Measurements from ENCODE around the gene PSORS1C2. TPM values are rescaled to one million over a fixed set of nuclear protein-coding genes. Genes with fewer than 3 reads are reported as not detected.

Gene PSORS1C2
- total and polyA plus RNA-seq, 8 donors = 0.14 to 0.17 TPM; not detected in 6

DNA sequence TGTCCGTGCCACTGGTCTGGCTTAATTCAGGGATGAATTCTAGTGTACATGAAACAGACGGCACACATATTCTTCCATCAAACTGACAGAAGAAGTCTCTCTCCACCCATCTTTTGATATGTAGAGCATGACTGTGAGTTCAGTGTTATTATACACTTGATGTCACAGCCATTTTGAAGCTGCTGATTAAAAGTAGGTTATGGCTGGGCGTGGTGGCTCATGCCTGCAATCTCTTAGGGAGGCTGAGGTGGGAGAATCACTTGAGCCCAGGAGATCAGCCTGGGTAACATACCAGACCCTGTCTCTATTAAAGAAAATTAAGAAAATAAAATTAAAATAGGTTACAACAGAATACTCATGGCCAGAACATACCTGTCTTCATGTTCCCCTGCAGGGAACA is 47.2 kb downstream of the PSORS1C2 start:
- H3K4me1 ChIP-seq = peaks cover 3 to 25% of the 10 kb centered on the region in 2 donors

GRCh38 chr6:31090973-31091364 is 47.9 kb downstream of the PSORS1C2 start:
- TF ChIP-seq, protein P1, sequence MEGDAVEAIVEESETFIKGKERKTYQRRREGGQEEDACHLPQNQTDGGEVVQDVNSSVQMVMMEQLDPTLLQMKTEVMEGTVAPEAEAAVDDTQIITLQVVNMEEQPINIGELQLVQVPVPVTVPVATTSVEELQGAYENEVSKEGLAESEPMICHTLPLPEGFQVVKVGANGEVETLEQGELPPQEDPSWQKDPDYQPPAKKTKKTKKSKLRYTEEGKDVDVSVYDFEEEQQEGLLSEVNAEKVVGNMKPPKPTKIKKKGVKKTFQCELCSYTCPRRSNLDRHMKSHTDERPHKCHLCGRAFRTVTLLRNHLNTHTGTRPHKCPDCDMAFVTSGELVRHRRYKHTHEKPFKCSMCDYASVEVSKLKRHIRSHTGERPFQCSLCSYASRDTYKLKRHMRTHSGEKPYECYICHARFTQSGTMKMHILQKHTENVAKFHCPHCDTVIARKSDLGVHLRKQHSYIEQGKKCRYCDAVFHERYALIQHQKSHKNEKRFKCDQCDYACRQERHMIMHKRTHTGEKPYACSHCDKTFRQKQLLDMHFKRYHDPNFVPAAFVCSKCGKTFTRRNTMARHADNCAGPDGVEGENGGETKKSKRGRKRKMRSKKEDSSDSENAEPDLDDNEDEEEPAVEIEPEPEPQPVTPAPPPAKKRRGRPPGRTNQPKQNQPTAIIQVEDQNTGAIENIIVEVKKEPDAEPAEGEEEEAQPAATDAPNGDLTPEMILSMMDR (IDR thresholded peaks at IDR 0.05) = no peak
- H3K27me3 ChIP-seq = no peaks in the 10 kb centered on the region

More for the DNA sequence above, 47.2 kb downstream of the PSORS1C2 start:
- ATAC-seq (no peak), DNase-seq (no peak)
- intact Hi-C loops (cut with DNase I) = no loop called here
- TF ChIP-seq, protein P1 (IDR thresholded peaks at IDR 0.05) = no peak
- H3K4me3 ChIP-seq = no peak overlapping the region
- H3K9me3 ChIP-seq = no peaks in the 10 kb centered on the region
- H3K36me3 ChIP-seq = no peaks in the 10 kb centered on the region
- H3K27me3 ChIP-seq = no peaks in the 10 kb centered on the region
- H3K27ac ChIP-seq = no peak overlapping the region

GRCh38 chr6:31090275-31090972 is 48.4 kb downstream of the PSORS1C2 start:
- ATAC-seq = no peak
- Histone ChIP-seq H3K9me3 (no peaks in the 10 kb centered on the region), H3K4me3 (no peak overlapping the region), H3K27ac (no peak overlapping the region), H3K27me3 (no peaks in the 10 kb centered on the region), H3K36me3 (no peaks in the 10 kb centered on the region), H3K4me1 (peaks cover 3 to 27% of the 10 kb centered on the region in 2 donors)
- no peak for DNase-seq
- intact Hi-C loops (cut with DNase I) = no loop called here
- TF ChIP-seq, protein P1 (IDR thresholded peaks at IDR 0.05) = no peak

More at GRCh38 chr6:31090973-31091364, 47.9 kb downstream of the PSORS1C2 start:
- Histone ChIP-seq H3K27ac (no peak overlapping the region), H3K9me3 (no peaks in the 10 kb centered on the region), H3K36me3 (no peaks in the 10 kb centered on the region), H3K4me1 (peaks cover 3 to 27% of the 10 kb centered on the region in 2 donors), H3K4me3 (no peak overlapping the region)
- ATAC-seq (no peak), DNase-seq (no peak)
- intact Hi-C loops (cut with DNase I) = no loop called here

Other genes with a start within 250 kb of the PSORS1C2 start
- gene GTF2H4, start 230.9 kb downstream of the PSORS1C2 start, total RNA-seq = 10 to 100 TPM; 29.5 to 34.2 TPM
- gene GTF2H4, start 230.9 kb downstream of the PSORS1C2 start, polyA plus RNA-seq (ENCODE audit: insufficient read length in 6 of 6) = 10 to 100 TPM; 35.5 to 59.5 (median 53.0) TPM
- gene VARS2, start 224.8 kb downstream of the PSORS1C2 start, total RNA-seq = 10 to 100 TPM; 34.0 to 40.3 TPM
- gene VARS2, start 224.8 kb downstream of the PSORS1C2 start, polyA plus RNA-seq (ENCODE audit: insufficient read length in 6 of 6) = 10 to 100 TPM; 42.3 to 54.3 (median 46.9) TPM
- 100 to 1,000 TPM; 213 to 384 TPM for gene SFTA2, start 206.9 kb downstream of the PSORS1C2 start, total RNA-seq
- 10 to 100 TPM in 5 of 6 donors, 1 to 10 TPM in 1; 9.3 to 19.6 (median 15.5) TPM for gene SFTA2, start 206.9 kb downstream of the PSORS1C2 start, polyA plus RNA-seq (ENCODE audit: insufficient read length in 6 of 6)
- 1 to 10 TPM; 2.5 to 4.0 TPM for gene MUCL3, start 198.1 kb downstream of the PSORS1C2 start, total RNA-seq
- gene MUCL3, start 198.1 kb downstream of the PSORS1C2 start, polyA plus RNA-seq (ENCODE audit: insufficient read length in 6 of 6) = under 1 TPM; 0.07 to 0.21 (median 0.11) TPM
- gene MUC21, start 155.3 kb downstream of the PSORS1C2 start, total RNA-seq = 1 to 10 TPM; 8.5 to 9.5 TPM
- gene MUC21, start 155.3 kb downstream of the PSORS1C2 start, polyA plus RNA-seq (ENCODE audit: insufficient read length in 6 of 6) = under 1 TPM in 2 of 6 donors, not detected in 4; 0.04 to 0.05 TPM
- gene MUC22, start 128.6 kb downstream of the PSORS1C2 start, total RNA-seq = under 1 TPM in 1 of 2 donors, not detected in 1; 0.20 TPM
- gene MUC22, start 128.6 kb downstream of the PSORS1C2 start, polyA plus RNA-seq (ENCODE audit: insufficient read length in 6 of 6) = not detected
- gene C6orf15, start 26.5 kb downstream of the PSORS1C2 start, total RNA-seq = not detected
- gene C6orf15, start 26.5 kb downstream of the PSORS1C2 start, polyA plus RNA-seq (ENCODE audit: insufficient read length in 6 of 6) = not detected
- 10 to 100 TPM in 1 of 2 donors, 1 to 10 TPM in 1; 3.5 to 11.7 TPM for gene PSORS1C1, start 24.3 kb downstream of the PSORS1C2 start, total RNA-seq
- under 1 TPM; 0.09 to 0.70 (median 0.51) TPM for gene PSORS1C1, start 24.3 kb downstream of the PSORS1C2 start, polyA plus RNA-seq (ENCODE audit: insufficient read length in 6 of 6)
- gene CDSN, start 18.6 kb downstream of the PSORS1C2 start, total RNA-seq = under 1 TPM; 0.13 to 0.61 TPM
- gene CDSN, start 18.6 kb downstream of the PSORS1C2 start, polyA plus RNA-seq (ENCODE audit: insufficient read length in 6 of 6) = not detected
- 10 to 100 TPM; 18.9 to 22.1 TPM for gene CCHCR1, start 18.7 kb upstream of the PSORS1C2 start, total RNA-seq
- 10 to 100 TPM; 33.6 to 38.8 (median 35.9) TPM for gene CCHCR1, start 18.7 kb upstream of the PSORS1C2 start, polyA plus RNA-seq (ENCODE audit: insufficient read length in 6 of 6)
- 10 to 100 TPM; 16.7 to 18.0 TPM for gene TCF19, start 19.5 kb upstream of the PSORS1C2 start, total RNA-seq
- gene TCF19, start 19.5 kb upstream of the PSORS1C2 start, polyA plus RNA-seq (ENCODE audit: insufficient read length in 6 of 6) = 10 to 100 TPM; 15.8 to 26.4 (median 19.0) TPM
- 1 to 10 TPM; 1.9 TPM for gene POU5F1, start 31.6 kb upstream of the PSORS1C2 start, total RNA-seq
- 1 to 10 TPM in 4 of 6 donors, under 1 TPM in 2; 0.37 to 2.0 (median 1.6) TPM for gene POU5F1, start 31.6 kb upstream of the PSORS1C2 start, polyA plus RNA-seq (ENCODE audit: insufficient read length in 6 of 6)
- gene HLA-C, start 133.0 kb upstream of the PSORS1C2 start, total RNA-seq = 1,000 to 10,000 TPM in 1 of 2 donors, 100 to 1,000 TPM in 1; 780 to 1,825 TPM
- gene HLA-C, start 133.0 kb upstream of the PSORS1C2 start, polyA plus RNA-seq (ENCODE audit: insufficient read length in 6 of 6) = 100 to 1,000 TPM; 117 to 299 (median 161) TPM
- 1,000 to 10,000 TPM; 2,303 to 2,503 TPM for gene HLA-B, start 218.1 kb upstream of the PSORS1C2 start, total RNA-seq
- gene HLA-B, start 218.1 kb upstream of the PSORS1C2 start, polyA plus RNA-seq (ENCODE audit: insufficient read length in 6 of 6) = 100 to 1,000 TPM; 285 to 427 (median 355) TPM